WTC11 (cell line): Measurements from ENCODE around the gene CCDC182. TPM values are rescaled to one million over a fixed set of nuclear protein-coding genes. Genes with fewer than 3 reads are reported as not detected.

Experiments used
- ATAC-seq: fragments of 200-7000 bp; cut with Tn5 transposase; 2 replicates; pipeline ENCODE4 v1.10.0; 2021; ENCODE audit warnings: mild to moderate bottlenecking, moderate library complexity
- CTCF ChIA-PET: fragments of 300-600 bp; sonication (Branson Sonifier 250); formaldehyde crosslinking; loops from one replicate; lab custom pipeline; 2021; ENCODE audit warnings: antibody characterized with exemption; lab: Charles Lee
- POLR2A ChIA-PET: fragments of 350-600 bp; sonication (Branson Sonifier 250); formaldehyde crosslinking; loops from one replicate; lab custom pipeline; 2021; ENCODE audit warnings: antibody characterized with exemption; lab: Charles Lee
- DNase-seq: peaks from one replicate; pipeline ENCODE4 v3.0.0; 2021; ENCODE audit warnings: low spot score
- H3K27ac Mint-ChIP-seq: 2 replicates; pipeline ENCODE4 v1.8.0; 2021; ENCODE audit warnings: mixed read lengths
- H3K27me3 Mint-ChIP-seq: 2 replicates; pipeline ENCODE4 v1.8.0; 2021; ENCODE audit warnings: low read depth, mild to moderate bottlenecking, moderate library complexity, mixed read lengths
- H3K36me3 Mint-ChIP-seq: 2 replicates; pipeline ENCODE4 v1.8.0; 2021; ENCODE audit warnings: mixed read lengths
- H3K4me1 Mint-ChIP-seq: 2 replicates; pipeline ENCODE4 v1.8.0; 2022; ENCODE audit warnings: mixed read lengths
- H3K4me3 Mint-ChIP-seq: 2 replicates; pipeline ENCODE4 v1.8.0; 2021; ENCODE audit warnings: mild to moderate bottlenecking, moderate library complexity, mixed read lengths
- H3K9me3 Mint-ChIP-seq: 2 replicates; pipeline ENCODE4 v1.8.0; 2021; ENCODE audit warnings: mixed read lengths
- ATF1 ChIP-seq: sonication (generic); formaldehyde crosslinking; IDR thresholded peaks from 2 replicates; pipeline ENCODE4 v1.8.1; 2023; ENCODE audit warnings: mild to moderate bottlenecking, moderate library complexity, missing genetic modification reagents
- E2F5 ChIP-seq: sonication (generic); formaldehyde crosslinking; IDR thresholded peaks from 2 replicates; pipeline ENCODE4 v1.8.1; 2022; ENCODE audit warnings: mild to moderate bottlenecking, moderate library complexity, missing genetic modification reagents
- ESRRA ChIP-seq: sonication (generic); formaldehyde crosslinking; IDR thresholded peaks from 2 replicates; pipeline ENCODE4 v1.8.1; 2022; ENCODE audit warnings: mild to moderate bottlenecking, missing genetic modification reagents, borderline replicate concordance
- ETV6 ChIP-seq: sonication (generic); formaldehyde crosslinking; IDR thresholded peaks from 2 replicates; pipeline ENCODE4 v1.8.1; 2022; ENCODE audit warnings: mild to moderate bottlenecking, missing genetic modification reagents
- GABPB1 ChIP-seq: sonication (generic); formaldehyde crosslinking; IDR thresholded peaks from 2 replicates; pipeline ENCODE4 v1.8.1; 2023; ENCODE audit warnings: mild to moderate bottlenecking, missing genetic modification reagents
- GRHL2 ChIP-seq: fragments of 250-450 bp; sonication (Bioruptor Pico); IDR thresholded peaks from 2 replicates; pipeline ENCODE4 v1.8.0; 2022; ENCODE audit warnings: mild to moderate bottlenecking, moderate library complexity; ENCODE audit not compliant: insufficient replicate concordance, severe bottlenecking
- IRF1 ChIP-seq: sonication (generic); formaldehyde crosslinking; IDR thresholded peaks from 2 replicates; pipeline ENCODE4 v1.8.0; 2023; ENCODE audit warnings: missing genetic modification reagents
- NFYB ChIP-seq: sonication (generic); formaldehyde crosslinking; conservative IDR thresholded peaks from 2 replicates; pipeline ENCODE4 v1.8.0; 2022; ENCODE audit warnings: low read depth, missing genetic modification reagents
- PRDM15 ChIP-seq: sonication (generic); formaldehyde crosslinking; IDR thresholded peaks from 2 replicates; pipeline ENCODE4 v1.8.0; 2022; ENCODE audit warnings: missing genetic modification reagents
- PRRX2 ChIP-seq: fragments of 250-450 bp; sonication (Bioruptor Pico); IDR thresholded peaks from 2 replicates; pipeline ENCODE4 v1.8.0; 2021; ENCODE audit warnings: mild to moderate bottlenecking
- TEAD4 ChIP-seq: sonication (generic); formaldehyde crosslinking; IDR thresholded peaks from 2 replicates; pipeline ENCODE4 v1.8.0; 2022; ENCODE audit warnings: mild to moderate bottlenecking, missing genetic modification reagents
- ZNF121 ChIP-seq: sonication (generic); formaldehyde crosslinking; IDR thresholded peaks from 2 replicates; pipeline ENCODE4 v1.8.0; 2023; ENCODE audit warnings: missing genetic modification reagents
- ZNF281 ChIP-seq: sonication (generic); formaldehyde crosslinking; IDR thresholded peaks from 2 replicates; pipeline ENCODE4 v1.8.0; 2023; ENCODE audit warnings: mild to moderate bottlenecking, missing genetic modification reagents
- total RNA-seq: library from RNA; stranded (reverse); gene quantifications from 3 replicates; pipeline ENCODE4 v1.2.3, GENCODE V29; 2021

The CCDC182 gene
- total RNA-seq, 1 experiment from 2014 or later: not detected

GRCh38 chr17:57744195-57745170 is 616 bp downstream of the CCDC182 start (continued):
- TF ChIP-seq E2F5: no peak
- TF ChIP-seq, all 79 proteins: peak for 0

- H3K4me3 Mint-ChIP-seq: no peak overlapping the region
- ChIA-PET POLR2A (no interaction called here), CTCF (interaction anchor here (0.6 to 3.6 kb wide), 23 partner anchors 9 to 611 kb away, joined by 3 to 33 read pairs (median 4); partner anchors contain the start of gene DYNLL2)
- no peaks in the 10 kb centered on the region for H3K9me3 Mint-ChIP-seq
- TF ChIP-seq NFYB (CRISPR knock-in tag) (no peak), TEAD4 (CRISPR knock-in tag) (no peak), PRDM15 (CRISPR knock-in tag) (no peak), ATF1 (CRISPR knock-in tag) (no peak), ZNF121 (CRISPR knock-in tag) (no peak), GABPB1 (CRISPR knock-in tag) (no peak), ZNF281 (no peak), GRHL2 (CRISPR knock-in tag) (no peak), IRF1 (CRISPR knock-in tag) (no peak), ESRRA (CRISPR knock-in tag) (no peak), PRRX2 (CRISPR knock-in tag) (no peak), ETV6 (CRISPR knock-in tag) (no peak)
- no peaks in the 10 kb centered on the region for H3K4me1 Mint-ChIP-seq
- no peaks in the 10 kb centered on the region for H3K27me3 Mint-ChIP-seq
- DNase-seq (no peak), ATAC-seq (no peak)
- no peaks in the 10 kb centered on the region for H3K36me3 Mint-ChIP-seq
- no peak overlapping the region for H3K27ac Mint-ChIP-seq
Measured at GRCh38 chr17:57740235-57740528, 4.9 kb downstream of the CCDC182 start.
